ENCODE data around the gene RALA. TPM values are rescaled to one million over a fixed set of nuclear protein-coding genes. Genes with fewer than 3 reads are reported as not detected.

RALA gene
- polyA plus RNA-seq, 1 donor (not counting 4 experiments of a cell fraction or from before 2014, with no cell fraction given): 64.6 TPM

DNA sequence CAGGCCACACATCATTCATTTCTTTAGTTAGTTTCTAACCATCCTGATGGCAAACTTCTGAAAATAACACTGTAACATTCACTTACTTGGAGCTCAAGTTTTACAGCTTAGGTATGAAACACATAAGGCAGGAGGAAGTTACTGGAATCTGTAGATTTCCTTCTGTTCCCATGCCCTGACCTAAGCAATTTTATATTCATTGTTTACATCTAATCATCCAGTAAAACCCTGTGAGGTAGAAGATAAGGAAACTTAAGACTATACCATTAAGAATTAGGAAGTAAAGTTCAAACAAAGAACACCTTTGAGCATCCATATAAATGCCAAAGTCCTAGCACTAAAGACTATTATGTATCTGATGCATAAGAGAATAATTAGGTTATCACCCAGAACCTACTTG lies 19.5 kb downstream of the RALA start:
- Histone ChIP-seq H4K20me1 (ENCODE audit: control insufficient read depth, extremely low read depth, insufficient read depth, low read length) (peaks cover 6% of the 10 kb centered on the region), H3K9ac (ENCODE audit: control insufficient read depth, extremely low read depth, insufficient read depth, low read length) (no peak overlapping the region), H3K79me2 (ENCODE audit: control insufficient read depth, insufficient read depth, low read length) (peaks cover 94% of the 10 kb centered on the region), H3K36me3 (ENCODE audit: control insufficient read depth in 2 of 2, extremely low read depth in 1 of 2, insufficient read depth in 2 of 2, low read length in 2 of 2) (peaks cover 0 to 4% of the 10 kb centered on the region in 2 experiments), H3K9me3 (ENCODE audit: control insufficient read depth, low read depth, low read length) (no peaks in the 10 kb centered on the region), H3K9me1 (ENCODE audit: control insufficient read depth, extremely low read depth, insufficient read depth, low read length) (peaks cover 3% of the 10 kb centered on the region), H3K4me2 (ENCODE audit: control insufficient read depth, extremely low read depth, insufficient read depth, low read depth, low read length) (no peak overlapping the region), H3K4me3 (ENCODE audit: control insufficient read depth in 2 of 3, extremely low read depth in 1 of 3, insufficient read depth in 2 of 3, low read depth in 1 of 3, low read length in 3 of 3) (no peak overlapping the region), H3K27me3 (ENCODE audit: control insufficient read depth, extremely low read depth, insufficient read depth, low read length) (no peaks in the 10 kb centered on the region), H2AFZ (ENCODE audit: control insufficient read depth, low read length) (no peak overlapping the region), H3K27ac (ENCODE audit: control insufficient read depth, insufficient read depth, low read length) (no peak overlapping the region), H3K4me1 (ENCODE audit: control insufficient read depth, extremely low read depth, insufficient read depth, low read length) (peaks cover 16% of the 10 kb centered on the region)
- no peak for FAIRE-seq
- TF ChIP-seq CTCF (optimal IDR thresholded peaks at IDR 0.05 in 1 of 3, IDR thresholded peaks at IDR 0.05 in 1 of 3, conservative IDR thresholded peaks at IDR 0.05 in 1 of 3; ENCODE audit: extremely low read depth in 1 of 3, insufficient read depth in 2 of 3, low read length in 3 of 3) (no peak), EZH2 (IDR thresholded peaks at IDR 0.05; ENCODE audit: low read length) (no peak)
- no peak for DNase-seq (ENCODE audit: low read depth, low spot score)
- dilution Hi-C loops (cut with MboI; ENCODE audit: extremely low pct_ligation_motif_present, low sequenced_read_pairs): no loop called here

GRCh38 chr7:39644170-39644569 lies 20.8 kb downstream of the RALA start:
- FAIRE-seq (peak; percentile 72), DNase-seq (ENCODE audit: low read depth, low spot score) (peak; percentile 46)
- H3K27ac ChIP-seq (ENCODE audit: control insufficient read depth, insufficient read depth, low read length): peak overlapping the region; percentile 5
- H4K20me1 ChIP-seq (ENCODE audit: control insufficient read depth, extremely low read depth, insufficient read depth, low read length): peaks cover 3% of the 10 kb centered on the region
- H3K9me1 ChIP-seq (ENCODE audit: control insufficient read depth, extremely low read depth, insufficient read depth, low read length): peaks cover 3% of the 10 kb centered on the region
- H3K9ac ChIP-seq (ENCODE audit: control insufficient read depth, extremely low read depth, insufficient read depth, low read length): no peak overlapping the region
- no peak for TF ChIP-seq EZH2 (IDR thresholded peaks at IDR 0.05; ENCODE audit: low read length)
- no peaks in the 10 kb centered on the region for H3K9me3 ChIP-seq (ENCODE audit: control insufficient read depth, low read depth, low read length)
- H3K36me3 ChIP-seq (ENCODE audit: control insufficient read depth in 2 of 2, extremely low read depth in 1 of 2, insufficient read depth in 2 of 2, low read length in 2 of 2): peaks cover 3 to 4% of the 10 kb centered on the region in 2 experiments
- H2AFZ ChIP-seq (ENCODE audit: control insufficient read depth, low read length): no peak overlapping the region
- peaks cover 16% of the 10 kb centered on the region for H3K4me1 ChIP-seq (ENCODE audit: control insufficient read depth, extremely low read depth, insufficient read depth, low read length)
- no peaks in the 10 kb centered on the region for H3K27me3 ChIP-seq (ENCODE audit: control insufficient read depth, extremely low read depth, insufficient read depth, low read length)
- H3K4me3 ChIP-seq (ENCODE audit: control insufficient read depth in 2 of 3, extremely low read depth in 1 of 3, insufficient read depth in 2 of 3, low read depth in 1 of 3, low read length in 3 of 3): no peak overlapping the region
- no peak overlapping the region for H3K4me2 ChIP-seq (ENCODE audit: control insufficient read depth, extremely low read depth, insufficient read depth, low read depth, low read length)
- dilution Hi-C loops (cut with MboI; ENCODE audit: extremely low pct_ligation_motif_present, low sequenced_read_pairs): no loop called here
- H3K79me2 ChIP-seq (ENCODE audit: control insufficient read depth, insufficient read depth, low read length): peaks cover 94% of the 10 kb centered on the region
